ENCODE measurements around the gene ATG5.
"Not testable (repeated sequence)": the region's sequence is repeated elsewhere in the genome, so short reads cannot be mapped to it uniquely, and the experiment has no call there.

Gene ATG5

GRCh38 chr6:106173124-106173879, 152.3 kb downstream of the ATG5 start:
- DNase-seq: no peak

- no peak for DNase-seq
Measured at GRCh38 chr6:106170030-106170791, 155.3 kb downstream of the ATG5 start.

DNA sequence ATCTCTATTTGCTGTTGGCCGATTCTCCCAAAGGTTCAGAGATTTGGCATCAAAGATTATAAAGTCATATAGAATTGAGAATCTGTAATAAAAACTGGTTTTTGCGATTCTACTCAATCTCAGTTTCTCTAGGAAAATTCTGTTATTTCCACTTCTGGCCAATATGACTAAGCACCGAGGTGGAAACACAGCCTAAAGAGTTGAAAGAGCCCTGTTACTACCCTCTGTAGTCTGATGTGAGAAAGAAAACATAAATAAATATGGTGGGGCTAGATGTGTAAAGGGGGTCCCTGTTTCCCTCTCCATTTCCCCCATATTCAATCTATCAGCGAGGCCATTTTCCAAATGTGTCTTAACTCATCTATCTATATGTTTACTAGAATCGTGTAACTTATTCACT, 156.0 kb downstream of the ATG5 start:
- DNase-seq: no peak

GRCh38 chr6:106168097-106168888, 157.3 kb downstream of the ATG5 start:
- no peak for DNase-seq

DNA sequence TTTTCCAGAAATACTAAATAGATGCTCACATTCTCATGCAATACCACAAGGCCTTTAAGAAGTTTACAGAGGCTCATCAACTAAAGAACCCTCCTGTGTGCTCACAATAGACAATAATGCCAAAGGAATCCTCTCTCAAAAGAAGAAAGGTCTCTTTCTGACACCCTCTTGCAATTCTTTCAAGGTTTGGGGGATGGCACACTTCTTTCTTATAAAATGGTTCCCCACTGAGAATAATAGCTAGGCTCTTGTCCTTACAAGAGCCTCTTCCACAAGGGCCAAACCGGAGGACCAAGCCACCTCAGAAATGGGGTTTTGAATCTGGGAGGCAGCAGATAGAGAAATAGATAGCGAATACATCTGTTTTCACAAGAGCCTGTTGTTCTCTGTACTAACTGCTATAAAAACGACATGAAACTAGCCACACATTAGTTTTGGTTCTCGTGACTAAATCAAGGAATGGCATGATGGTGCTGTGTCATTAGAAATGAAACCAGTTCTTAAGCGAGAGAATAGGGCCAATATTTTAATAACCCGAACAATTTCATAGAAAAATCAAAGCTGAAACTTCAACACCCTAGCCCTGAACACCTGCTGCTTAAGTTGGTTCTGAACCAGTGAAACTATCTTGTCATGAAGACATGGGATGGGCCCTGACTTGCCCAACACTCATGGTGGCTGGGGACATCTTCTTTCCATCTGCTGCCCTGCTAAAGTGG, 158.3 kb downstream of the ATG5 start:
- DNase-seq: no peak

DNA sequence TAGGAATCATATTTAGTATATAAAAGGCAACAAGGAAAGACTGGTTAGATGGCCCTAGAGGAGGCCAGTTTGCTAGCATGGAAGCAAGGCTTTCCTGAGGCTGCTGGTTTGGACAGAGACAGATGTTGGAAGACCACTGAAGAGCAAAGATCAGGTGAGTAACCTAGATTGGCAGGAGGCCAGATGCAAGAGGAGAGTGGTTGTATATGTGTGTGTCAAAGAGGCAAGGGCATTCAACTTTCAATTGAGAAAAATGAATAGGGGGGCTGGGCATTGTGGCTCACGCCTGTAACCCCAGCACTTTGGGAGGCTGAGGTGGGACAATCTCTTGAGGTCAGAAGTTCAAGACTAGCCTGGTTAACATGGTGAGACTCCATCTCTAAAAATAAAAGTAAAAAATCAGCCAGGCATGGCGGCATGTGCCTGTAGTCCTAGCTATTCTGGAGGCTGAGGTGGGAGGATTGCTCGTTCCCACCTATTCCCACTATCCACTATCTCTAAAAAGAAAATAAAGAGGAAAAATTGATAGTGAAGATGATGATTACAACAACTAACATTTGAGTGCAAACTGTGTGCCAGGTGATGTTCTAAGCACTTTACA, 159.6 kb downstream of the ATG5 start:
- DNase-seq: no peak

GRCh38 chr6:106163966-106164877, 161.3 kb downstream of the ATG5 start:
- DNase-seq: peak; percentile 50

DNA sequence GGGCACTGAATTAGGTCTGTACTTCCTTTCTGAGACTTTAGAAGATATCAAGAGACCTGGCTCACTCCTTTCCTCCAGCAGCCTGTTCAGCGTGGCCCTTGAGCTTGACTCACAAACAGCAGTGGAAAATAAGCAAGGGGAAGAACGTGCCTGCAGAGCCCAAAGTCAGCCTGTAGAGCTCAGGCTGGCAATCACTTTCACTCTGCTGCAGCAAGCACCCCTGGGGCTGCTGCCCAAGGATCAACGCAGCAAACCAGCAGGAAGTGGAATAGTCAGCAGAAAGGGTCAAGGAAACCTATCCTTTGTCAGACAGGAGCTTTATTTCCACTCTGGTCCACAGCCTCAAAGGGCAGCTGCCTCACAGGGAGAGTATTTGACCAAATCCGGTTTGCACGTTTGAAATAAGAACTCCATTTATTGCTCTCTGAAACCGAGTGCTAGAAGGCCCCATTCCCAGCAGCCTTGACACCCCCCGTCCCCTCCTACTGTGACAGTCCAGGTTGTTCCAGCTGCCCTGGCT, 162.1 kb downstream of the ATG5 start:
- DNase-seq: peak; percentile 48

- no peak for DNase-seq
Measured at GRCh38 chr6:106162921-106163320, 162.6 kb downstream of the ATG5 start.

- no peak for DNase-seq
Measured at GRCh38 chr6:106161893-106162292, 163.7 kb downstream of the ATG5 start.

- no peak for DNase-seq
Measured at GRCh38 chr6:106161311-106161874, 164.2 kb downstream of the ATG5 start.

- DNase-seq: no peak
Measured at GRCh38 chr6:106160189-106160588, 165.4 kb downstream of the ATG5 start.

DNA sequence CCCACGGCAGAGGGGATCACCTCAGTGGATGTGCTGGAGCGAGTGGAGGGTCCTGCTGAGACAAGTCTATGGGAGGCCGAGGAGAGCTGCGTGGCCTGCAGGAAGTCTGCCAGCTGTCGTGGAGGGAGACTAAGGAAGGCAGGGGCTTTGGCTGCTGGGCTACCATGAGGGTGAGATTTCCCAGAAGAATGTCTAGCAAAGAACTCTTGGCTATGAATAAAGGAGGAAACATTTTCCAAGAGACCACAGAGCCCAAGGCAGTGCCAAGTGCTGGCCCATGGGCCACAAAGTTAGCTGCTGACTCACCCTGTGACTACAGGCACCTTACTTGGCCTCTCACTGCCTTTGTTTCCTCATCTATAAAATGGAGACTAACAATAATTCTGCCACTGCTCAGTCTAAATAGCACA, 166.0 kb downstream of the ATG5 start:
- no peak for DNase-seq

DNA sequence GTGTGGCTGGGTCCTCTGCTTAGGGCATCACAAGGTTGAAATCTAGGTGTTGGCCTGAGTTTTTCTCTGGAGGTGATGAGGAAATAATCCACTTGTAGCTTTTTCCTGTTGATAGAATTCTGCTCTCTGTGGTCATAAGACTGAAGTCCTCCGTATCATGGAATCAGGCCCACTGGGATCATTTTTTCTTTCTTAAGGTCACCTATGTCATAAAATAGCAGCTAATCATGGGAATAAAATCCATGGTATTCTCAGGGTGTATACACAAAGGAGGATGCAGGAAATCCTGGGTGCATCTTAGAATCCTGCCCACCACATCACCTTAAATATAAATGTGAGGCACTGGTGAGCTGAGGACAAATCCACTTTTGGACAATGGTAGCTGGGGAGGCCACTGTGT, 166.7 kb downstream of the ATG5 start:
- DNase-seq: no peak

- DNase-seq: no peak
Measured at GRCh38 chr6:106156863-106157262, 168.7 kb downstream of the ATG5 start.

- no peak for DNase-seq
Measured at GRCh38 chr6:106156413-106156812, 169.1 kb downstream of the ATG5 start.

DNA sequence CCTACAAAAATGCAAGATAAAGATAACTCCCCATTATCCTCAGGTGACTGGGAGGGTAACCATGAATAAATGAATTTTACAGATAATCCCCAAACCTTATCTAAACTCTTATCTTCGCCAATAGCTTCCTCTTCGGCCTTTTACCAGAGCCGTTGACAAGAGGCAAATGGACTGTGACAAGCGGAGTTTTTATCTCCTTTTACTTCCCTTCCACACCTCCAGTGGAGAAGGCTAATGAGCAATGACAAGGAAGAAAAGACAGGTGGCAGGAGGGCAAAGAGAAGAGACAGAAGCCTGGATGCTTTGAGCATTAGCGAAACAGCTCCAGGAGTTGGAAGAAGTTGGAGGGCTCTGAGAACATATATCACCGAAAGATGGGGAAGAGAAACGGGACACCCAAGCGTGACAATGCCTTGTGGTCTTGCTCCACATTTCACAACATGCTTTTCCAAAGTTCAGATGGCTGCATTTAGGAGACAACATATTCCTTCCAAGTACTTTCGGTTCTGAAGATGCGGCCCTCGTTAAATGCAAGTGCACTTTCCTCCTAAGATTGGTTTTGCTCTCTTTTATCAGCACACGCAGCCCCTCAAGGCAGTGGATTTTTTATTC, 170.2 kb downstream of the ATG5 start:
- no peak for DNase-seq

GRCh38 chr6:106154326-106154725, 171.2 kb downstream of the ATG5 start:
- no peak for DNase-seq

DNA sequence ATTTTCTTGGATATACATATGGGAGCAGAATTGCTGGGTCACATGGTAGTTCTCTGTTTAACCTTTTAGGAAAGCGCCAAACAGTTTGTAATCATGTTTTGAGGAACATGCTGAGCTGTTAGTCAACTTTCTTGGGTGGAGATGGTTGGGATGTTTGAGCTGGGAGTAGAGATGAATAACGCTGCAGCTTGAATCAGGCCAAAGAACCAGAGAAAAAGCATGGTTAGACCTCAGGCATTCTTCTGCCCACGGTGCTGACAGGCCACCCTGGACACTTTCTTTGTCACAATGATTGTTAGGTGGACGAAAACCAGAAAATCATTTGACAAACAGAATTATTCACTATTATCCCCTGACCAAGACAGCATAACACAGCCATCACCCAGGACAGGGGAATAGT, 172.6 kb downstream of the ATG5 start:
- DNase-seq: no peak

DNA sequence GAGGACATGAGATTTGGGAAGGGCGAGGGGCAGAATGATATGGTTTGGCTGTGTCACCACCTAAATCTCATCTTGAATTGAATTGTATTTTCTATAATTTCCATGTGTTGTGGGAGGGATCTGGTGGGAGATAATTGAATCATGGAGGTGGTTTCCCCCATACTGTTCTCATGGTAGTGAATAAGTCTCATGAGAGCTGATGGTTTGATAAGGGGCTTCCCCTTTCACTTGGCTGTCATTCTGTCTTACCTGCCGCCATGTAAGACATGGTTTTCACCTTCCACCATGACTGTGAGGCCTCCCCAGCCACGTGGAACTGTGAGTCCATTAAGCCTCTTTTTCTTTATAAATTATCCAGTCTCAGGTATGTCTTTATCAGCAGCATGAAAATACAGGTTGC, 173.1 kb downstream of the ATG5 start:
- DNase-seq: not testable (repeated sequence)

Measured in activated naive CD4-positive, alpha-beta T cell treated with anti-CD3 and anti-CD28 coated beads, Interleukin-2, amount 50 U/mL, for 16 hours (primary cell).